HPDE6-E6E7 (cell line): ENCODE measurements around the gene LRBA.

Experiments used
- DNase-seq: peaks from one replicate; pipeline ENCODE4 v3.0.0; 2011; ENCODE audit warnings: missing footprints; ENCODE audit errors: extremely low spot score

The LRBA gene

DNA sequence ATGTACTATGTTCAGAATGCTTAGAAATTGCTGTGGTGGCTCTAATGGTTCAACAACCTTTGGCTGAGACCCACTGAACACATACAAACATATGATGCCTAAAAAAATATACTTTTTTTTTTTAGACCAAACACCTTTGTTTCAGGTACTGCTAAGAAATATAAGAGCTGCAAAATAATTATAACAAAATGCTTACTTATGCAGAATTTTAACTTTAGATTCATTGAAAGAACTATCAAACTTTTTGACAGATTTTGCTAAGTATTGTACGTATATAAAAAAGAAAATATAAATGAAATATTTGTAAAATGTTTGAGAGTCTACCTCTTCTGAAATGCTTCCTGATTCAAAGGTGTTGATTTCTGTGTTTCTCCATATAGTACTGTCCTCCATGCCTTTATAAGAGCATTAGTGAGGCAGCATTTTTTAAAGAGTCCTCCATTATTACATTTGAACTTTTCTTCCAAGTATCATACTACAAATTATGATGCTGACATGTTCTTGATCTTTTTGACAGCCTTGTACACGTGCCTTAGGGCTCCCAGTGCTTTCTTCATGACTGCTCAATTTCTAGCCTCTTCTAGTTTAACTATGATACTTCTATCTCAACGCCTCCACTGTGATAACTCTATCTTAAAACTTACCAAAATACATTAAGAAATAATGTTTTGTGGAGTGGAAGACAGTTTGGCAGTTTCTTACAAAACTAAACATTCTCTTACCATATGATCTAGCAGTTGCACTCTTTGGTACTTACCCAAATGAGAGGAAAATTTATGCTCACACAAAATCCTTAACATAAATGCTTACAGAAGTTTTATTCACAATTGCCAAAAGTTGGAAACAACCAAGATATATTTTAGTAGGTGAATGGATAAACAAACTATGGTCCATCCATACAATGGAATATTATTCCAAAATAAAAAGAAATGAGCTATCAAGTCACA is 645.4 kb downstream of the LRBA start:
- DNase-seq, result no peak

DNA sequence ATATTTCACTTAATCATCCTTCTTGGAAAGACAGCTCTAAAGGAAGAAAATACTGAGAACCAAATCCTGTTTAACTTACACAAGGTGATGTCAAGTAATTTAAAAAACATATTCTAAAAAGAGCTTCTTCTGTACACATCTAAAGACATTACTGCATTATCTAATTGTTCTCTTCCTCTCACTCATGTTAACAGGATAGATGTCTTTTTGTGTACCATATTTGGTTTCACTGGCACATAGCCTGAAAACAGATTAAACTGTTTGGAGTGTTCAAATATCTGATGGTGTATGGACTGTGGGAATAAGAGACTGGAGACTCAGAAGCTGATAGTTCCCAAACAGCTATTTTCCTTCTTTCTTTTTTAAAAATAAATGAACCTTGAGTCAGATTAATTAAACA is 646.4 kb downstream of the LRBA start:
- no peak for DNase-seq

DNA sequence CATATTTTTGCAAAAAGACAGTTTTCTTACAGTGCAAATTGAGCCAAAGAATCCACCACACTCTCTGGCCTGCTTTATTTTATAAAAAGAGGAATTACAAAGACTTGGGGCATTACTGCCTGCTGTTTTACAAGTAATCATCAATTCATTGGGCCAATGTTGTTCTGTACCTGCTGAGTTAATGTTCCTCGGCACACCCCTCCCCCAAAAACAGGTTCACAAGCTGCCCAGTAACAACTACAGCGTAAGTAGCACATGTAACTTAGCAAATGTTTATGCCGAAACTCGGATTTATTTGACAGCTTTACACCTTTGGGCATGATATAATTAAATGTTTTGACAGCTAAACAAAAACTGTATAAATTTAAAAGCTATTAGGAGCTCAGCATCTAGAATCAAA is 647.8 kb downstream of the LRBA start:
- no peak for DNase-seq

- DNase-seq, result no peak
These were observed 648.5 kb downstream of the LRBA start for GRCh38 chr4:150366487-150366999.

GRCh38 chr4:150363721-150364688 is 651.1 kb downstream of the LRBA start:
- no peak for DNase-seq

DNA sequence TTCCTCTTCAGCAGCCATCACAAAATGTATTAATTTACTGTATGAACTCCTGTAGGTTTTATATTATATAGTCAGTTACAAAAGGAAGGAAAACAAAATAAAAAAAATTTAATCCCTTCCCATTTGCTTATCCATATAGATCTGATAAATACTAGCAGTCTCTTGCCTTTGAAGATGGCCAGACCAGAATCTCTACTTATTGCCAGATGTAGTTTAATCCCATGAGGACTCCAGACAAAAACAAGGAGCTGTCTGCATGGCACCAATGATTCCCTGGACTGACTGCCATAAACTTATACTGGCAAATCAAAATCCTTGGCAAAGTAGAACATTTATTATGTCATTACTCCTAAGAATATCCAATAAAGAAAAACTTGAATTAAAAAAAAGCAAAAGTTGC is 656.4 kb downstream of the LRBA start:
- no peak for DNase-seq

- no peak for DNase-seq
These were observed 657.3 kb downstream of the LRBA start for GRCh38 chr4:150357829-150358228.

- DNase-seq, result no peak
These were observed 659.1 kb downstream of the LRBA start for GRCh38 chr4:150355858-150356455.

DNA sequence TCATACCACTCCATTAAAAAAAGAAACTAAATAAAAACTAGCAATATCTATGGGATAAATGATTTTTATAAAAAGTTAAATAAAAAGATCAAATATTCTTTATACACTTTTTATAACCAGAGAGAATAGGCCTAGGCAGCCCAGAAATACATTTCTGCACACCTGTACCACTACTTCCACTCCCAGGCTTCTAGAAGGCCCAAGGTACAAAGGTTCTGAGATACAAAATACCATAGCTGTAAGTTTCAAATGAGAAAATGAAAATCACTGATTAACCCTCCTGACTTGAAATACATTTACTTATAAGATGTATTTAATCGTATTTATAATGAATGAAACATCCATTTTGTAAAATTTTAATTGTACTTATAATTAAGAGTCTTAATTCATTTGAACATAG is 659.7 kb downstream of the LRBA start:
- DNase-seq, result no peak

GRCh38 chr4:150354214-150354796 is 660.8 kb downstream of the LRBA start:
- DNase-seq, result no peak

- DNase-seq, result peak; percentile 11
These were observed 667.0 kb downstream of the LRBA start for GRCh38 chr4:150348079-150348478.

- no peak for DNase-seq
These were observed 669.8 kb downstream of the LRBA start for GRCh38 chr4:150345207-150345744.

- no peak for DNase-seq
These were observed 671.3 kb downstream of the LRBA start for GRCh38 chr4:150343796-150344195.

GRCh38 chr4:150342945-150343344 is 672.1 kb downstream of the LRBA start:
- no peak for DNase-seq

DNA sequence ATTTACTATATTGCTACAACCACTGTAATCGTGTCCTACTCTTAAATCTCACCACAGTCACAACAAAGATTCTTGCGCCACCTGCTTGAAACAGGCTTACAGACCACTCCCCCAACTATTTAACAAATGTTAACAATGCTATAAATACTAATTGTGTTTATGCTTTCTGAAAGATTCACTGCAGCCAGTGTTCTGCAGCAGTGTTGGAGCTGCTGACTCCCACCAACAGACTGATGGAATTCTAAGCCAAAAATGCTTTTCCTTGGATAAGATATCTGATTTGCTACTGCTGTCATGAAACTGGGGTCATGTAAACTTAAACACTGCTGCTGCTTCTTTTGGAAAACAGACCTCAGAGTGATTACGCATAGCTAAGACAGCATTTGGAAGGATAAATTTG is 677.4 kb downstream of the LRBA start:
- no peak for DNase-seq

DNA sequence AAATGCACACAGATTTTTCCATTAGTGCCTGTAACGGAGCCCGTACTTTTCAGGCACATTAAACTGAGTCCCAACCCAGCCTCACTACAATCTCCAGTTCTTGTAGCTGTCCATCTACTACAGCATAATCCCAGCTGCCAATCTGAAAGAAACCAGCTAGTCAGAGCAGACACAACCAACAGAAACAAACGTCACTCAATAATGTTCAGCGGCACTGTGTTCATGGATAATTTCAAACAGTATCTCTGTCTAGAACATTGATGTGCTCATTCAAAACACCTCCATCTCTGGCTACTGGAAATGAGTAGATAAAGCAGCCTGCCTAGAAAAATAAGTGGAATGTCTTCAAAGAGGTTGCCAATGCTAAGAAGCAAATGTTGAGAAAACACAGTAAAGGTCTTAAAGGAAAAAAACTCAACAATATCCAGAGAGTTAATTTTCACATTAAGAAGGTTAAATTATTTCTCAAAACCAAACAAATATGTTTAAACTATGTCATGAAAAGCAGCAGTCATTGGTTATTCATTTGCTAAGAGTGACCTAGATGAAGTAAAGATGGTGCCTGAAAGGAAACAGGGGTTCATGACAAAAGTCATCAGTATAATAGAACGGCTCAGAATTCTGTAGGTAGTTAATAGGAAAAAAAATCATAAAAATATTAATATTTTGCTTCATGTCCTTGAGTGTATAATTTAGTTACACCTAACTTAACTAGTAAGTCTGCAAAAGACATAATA is 678.2 kb downstream of the LRBA start:
- no peak for DNase-seq

DNA sequence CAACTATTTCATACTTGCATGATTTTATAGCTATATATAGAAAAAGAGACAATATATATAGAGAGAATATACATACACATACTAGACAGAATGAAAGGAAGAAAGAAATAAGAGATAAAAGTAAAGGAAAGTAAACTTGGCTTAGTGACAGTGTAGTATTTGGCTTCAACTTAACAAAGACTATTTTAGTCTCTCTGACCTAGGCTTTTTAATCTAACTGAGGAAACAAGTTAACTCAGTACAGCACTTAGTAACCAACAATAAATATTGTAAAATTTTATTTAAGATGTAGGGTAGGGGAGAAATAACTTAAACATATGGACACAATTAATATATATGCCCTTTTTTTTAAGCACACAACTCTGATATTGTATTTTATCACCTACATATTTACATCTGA is 682.1 kb downstream of the LRBA start:
- no peak for DNase-seq

GRCh38 chr4:150332086-150332485 is 683.0 kb downstream of the LRBA start:
- DNase-seq, result no peak

DNA sequence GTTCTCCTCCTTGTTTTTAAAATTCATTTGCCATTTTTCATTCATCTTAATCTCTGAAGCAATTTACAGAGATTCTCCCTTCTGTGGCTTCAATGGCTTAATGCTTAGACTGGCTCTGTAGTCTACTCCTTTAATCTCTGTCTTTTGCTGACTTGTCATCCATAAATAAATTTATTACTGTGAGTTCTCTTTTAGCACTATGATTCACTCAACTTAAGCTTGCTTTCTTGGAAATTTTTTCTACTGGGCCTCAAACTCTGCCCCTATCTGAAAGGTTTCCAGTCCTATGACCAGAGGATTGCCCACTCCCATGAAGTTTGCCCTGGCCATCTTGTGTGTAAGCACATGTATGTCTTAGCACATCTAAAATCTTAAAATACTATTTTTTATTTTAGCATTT is 685.7 kb downstream of the LRBA start:
- DNase-seq, result no peak

GRCh38 chr4:150328496-150328895 is 686.6 kb downstream of the LRBA start:
- no peak for DNase-seq
